Activated T-cell treated with anti-CD3 and anti-CD28 coated beads, Interleukin-2, amount 50 U/mL, for 72 hours (primary cell): Measurements from ENCODE around the gene TCP11L1. TPM values are rescaled to one million over a fixed set of nuclear protein-coding genes. Genes with fewer than 3 reads are reported as not detected.
"Not testable (repeated sequence)": the region's sequence is repeated elsewhere in the genome, so short reads cannot be mapped to it uniquely, and the experiment has no call there.

Experiments
- ATAC-seq, 2 donors: fragments of 150-1000 bp; cut with Tn5 transposase; replicated peaks in 1 of 2; 2 replicates each; pipeline ENCODE4 v1.10.0; 2021; ENCODE audit warnings: moderate library complexity in 2 of 2, mild to moderate bottlenecking in 1 of 2
- DNase-seq, 2 donors: peaks; one replicate each; pipeline ENCODE4 v3.0.0; 2021 to 2022; ENCODE audit warnings: mixed read lengths in 1 of 2
- H3K27ac Mint-ChIP-seq: one replicate; pipeline ENCODE4 v1.8.0; 2022; ENCODE audit warnings: mild to moderate bottlenecking, moderate library complexity, mixed read lengths
- H3K27me3 Mint-ChIP-seq: one replicate; pipeline ENCODE4 v1.8.0; 2022; ENCODE audit warnings: low read depth, mixed read lengths
- H3K36me3 Mint-ChIP-seq, 2 donors: one replicate each; pipeline ENCODE4 v1.8.0; 2022; ENCODE audit warnings: mixed read lengths in 2 of 2, mild to moderate bottlenecking in 1 of 2; ENCODE audit not compliant: insufficient read depth in 2 of 2
- H3K4me1 Mint-ChIP-seq: one replicate; pipeline ENCODE4 v1.8.0; 2022; ENCODE audit warnings: low read depth, mixed read lengths
- H3K4me3 Mint-ChIP-seq, 2 donors: one replicate each; pipeline ENCODE4 v1.8.0; 2022; ENCODE audit warnings: mild to moderate bottlenecking in 2 of 2, mixed read lengths in 2 of 2, moderate library complexity in 2 of 2
- H3K9me3 Mint-ChIP-seq, 2 donors: one replicate each; pipeline ENCODE4 v1.8.0; 2022; ENCODE audit warnings: mixed read lengths in 2 of 2
- total RNA-seq, 2 donors: library from RNA; stranded (reverse); gene quantifications; one replicate each; pipeline ENCODE4 v1.2.3, GENCODE V29; 2022

The TCP11L1 gene
- total RNA-seq, 2 donors from 2014 or later: 12.0 to 15.7 TPM

- no peaks in the 10 kb centered on the region for H3K9me3 Mint-ChIP-seq
- DNase-seq (no peak), ATAC-seq (no peak)
- no peaks in the 10 kb centered on the region for H3K27me3 Mint-ChIP-seq
- H3K36me3 Mint-ChIP-seq: peaks cover 0 to 1% of the 10 kb centered on the region in 2 donors
- H3K27ac Mint-ChIP-seq: no peak overlapping the region
- H3K4me3 Mint-ChIP-seq: no peak overlapping the region
- H3K4me1 Mint-ChIP-seq: no peaks in the 10 kb centered on the region
Observed at GRCh38 chr11:33109294-33109895, 70.0 kb downstream of the TCP11L1 start.

GRCh38 chr11:33110083-33110482, 70.7 kb downstream of the TCP11L1 start:
- Mint-ChIP-seq H3K9me3 (no peaks in the 10 kb centered on the region), H3K4me1 (no peaks in the 10 kb centered on the region), H3K27me3 (no peaks in the 10 kb centered on the region), H3K36me3 (peaks cover 0 to 1% of the 10 kb centered on the region in 2 donors), H3K4me3 (no peak overlapping the region), H3K27ac (no peak overlapping the region)
- ATAC-seq (no peak), DNase-seq (no peak)

- Mint-ChIP-seq H3K36me3 (no peaks in the 10 kb centered on the region), H3K4me1 (no peaks in the 10 kb centered on the region), H3K27ac (no peak overlapping the region), H3K4me3 (no peak overlapping the region), H3K9me3 (no peaks in the 10 kb centered on the region), H3K27me3 (no peaks in the 10 kb centered on the region)
- DNase-seq: no peak
- ATAC-seq: no peak
Observed at GRCh38 chr11:33116535-33116934, 77.2 kb downstream of the TCP11L1 start.

GRCh38 chr11:33122696-33123095, 83.3 kb downstream of the TCP11L1 start:
- not testable (repeated sequence) for H3K4me1 Mint-ChIP-seq, H3K9me3 Mint-ChIP-seq, DNase-seq, H3K36me3 Mint-ChIP-seq, H3K4me3 Mint-ChIP-seq, H3K27ac Mint-ChIP-seq, ATAC-seq, H3K27me3 Mint-ChIP-seq

Other genes with a start within 250 kb of the TCP11L1 start
- not detected for gene CCDC73, start 244.9 kb upstream of the TCP11L1 start, total RNA-seq
- gene PRRG4, start 209.6 kb upstream of the TCP11L1 start, total RNA-seq: under 1 TPM; 0.29 to 0.37 TPM
- 10 to 100 TPM in 1 of 2 donors, 1 to 10 TPM in 1; 9.8 to 11.1 TPM for gene QSER1, start 146.8 kb upstream of the TCP11L1 start, total RNA-seq
- 1 to 10 TPM; 1.2 to 2.4 TPM for gene DEPDC7, start 23.7 kb upstream of the TCP11L1 start, total RNA-seq
- 10 to 100 TPM; 29.9 to 32.8 TPM for gene CSTF3, start 121.9 kb downstream of the TCP11L1 start, total RNA-seq
- 10 to 100 TPM; 34.0 to 40.8 TPM for gene HIPK3, start 217.8 kb downstream of the TCP11L1 start, total RNA-seq